HG03354 (cell line): ENCODE data around the gene CIAO2B.
"Not testable (repeated sequence)": the region's sequence is repeated elsewhere in the genome, so short reads cannot be mapped to it uniquely, and the experiment has no call there.

Experiments used
- ATAC-seq: cut with Tn5 transposase; IDR thresholded peaks from one replicate; pipeline ENCODE4 v1.9.1; 2021; ENCODE audit warnings: mild to moderate bottlenecking; ENCODE audit not compliant: unreplicated experiment, poor library complexity, severe bottlenecking

Gene CIAO2B

DNA sequence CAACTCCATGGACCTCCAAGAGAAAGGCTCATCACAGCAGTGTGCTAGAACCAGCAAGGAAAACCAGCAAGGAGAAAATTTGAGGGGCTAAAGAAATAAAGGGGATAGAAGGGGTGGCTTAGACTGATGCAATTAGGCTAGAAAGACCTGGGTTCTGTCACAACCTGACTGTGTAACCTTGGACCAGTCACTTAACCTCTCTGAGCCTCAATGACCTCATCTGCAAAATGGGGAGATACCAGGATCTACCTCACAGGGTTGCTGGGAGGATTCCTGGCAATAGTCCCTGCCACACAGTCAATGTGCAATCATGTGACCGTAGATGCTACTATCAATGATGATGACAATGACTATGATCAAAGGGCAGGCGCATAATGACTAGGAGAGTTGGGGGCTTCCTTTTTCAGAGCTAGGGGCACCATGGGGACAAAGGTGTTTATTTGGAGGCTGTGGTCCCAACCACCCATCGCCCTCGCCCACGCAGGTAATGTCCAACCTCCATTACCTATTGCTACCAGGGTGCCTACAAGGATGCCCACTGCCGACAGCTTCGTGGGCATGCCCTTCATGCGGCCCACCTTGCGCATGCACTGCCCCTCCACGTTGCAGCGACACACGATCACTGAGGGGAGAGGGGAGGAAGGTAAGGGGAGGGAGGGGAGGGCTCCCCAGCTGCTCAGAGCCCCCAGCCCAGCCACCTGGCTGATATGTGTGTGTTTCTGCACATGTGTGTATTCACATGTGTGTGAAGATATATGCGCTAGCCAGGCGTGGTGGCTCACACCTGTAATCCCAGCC, 25.2 kb downstream of the CIAO2B start:
- ATAC-seq, result no peak

DNA sequence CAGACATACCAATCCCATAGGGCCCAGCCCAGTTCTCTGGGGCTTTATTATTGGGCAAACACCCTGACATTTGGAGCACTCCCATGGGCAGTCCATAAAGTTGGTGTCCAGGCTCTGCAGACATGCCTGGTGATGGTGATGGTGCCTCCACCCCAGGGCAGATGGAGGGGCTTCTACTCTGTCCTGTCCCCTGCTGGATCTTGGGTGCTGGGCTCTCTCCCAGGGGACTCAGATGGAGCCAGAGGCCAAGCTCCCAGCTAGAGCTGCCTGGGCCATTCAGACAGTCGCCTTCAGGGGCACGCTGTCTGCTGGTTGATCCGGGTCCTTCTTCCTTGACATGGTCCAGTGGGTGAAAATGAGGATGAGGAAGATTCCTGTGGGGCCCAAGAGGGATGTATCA, 26.1 kb downstream of the CIAO2B start:
- ATAC-seq, result no peak

DNA sequence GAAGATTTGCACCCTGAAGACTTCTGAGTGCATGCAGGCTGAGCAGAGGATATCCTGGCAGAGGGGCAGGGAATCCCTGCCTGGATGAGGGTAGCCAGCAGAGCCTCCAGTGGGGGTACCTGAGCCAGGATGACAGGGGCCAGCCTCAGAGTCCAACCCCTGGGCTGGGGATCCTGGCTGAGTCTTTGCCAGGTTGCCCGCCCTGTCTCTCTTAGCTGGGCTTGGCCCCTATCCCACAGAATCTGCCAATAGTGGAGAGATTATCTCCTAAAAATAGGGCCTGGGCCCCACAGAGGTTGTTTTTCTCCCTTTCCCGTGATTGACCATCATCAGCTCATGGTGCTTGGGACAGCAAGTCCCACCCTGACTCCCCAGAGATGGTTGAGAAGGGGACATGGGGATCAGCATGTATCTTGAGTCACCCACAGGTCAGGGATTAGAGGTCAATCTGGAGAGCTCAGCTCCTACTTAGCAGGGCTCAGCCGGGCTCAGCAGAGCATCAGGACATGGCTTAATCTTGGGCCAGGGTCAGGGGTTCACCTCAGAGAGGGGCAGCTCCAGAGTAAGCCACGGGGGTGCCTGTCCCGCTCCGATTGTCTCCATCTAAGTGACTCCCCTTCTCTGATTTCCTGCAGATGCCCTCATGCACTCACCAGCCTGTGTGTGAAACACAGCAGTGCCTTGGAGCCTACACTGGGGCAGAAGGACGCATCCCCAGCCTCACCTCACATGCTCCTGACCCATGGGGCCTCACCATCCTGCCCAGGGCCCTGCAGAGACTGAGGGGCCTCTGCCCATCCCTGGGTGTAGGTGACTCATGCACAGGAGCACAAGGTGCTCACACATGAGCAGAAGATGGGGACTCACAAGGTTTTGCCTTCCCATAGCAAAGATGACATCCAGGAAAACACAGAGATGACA, 27.0 kb downstream of the CIAO2B start:
- ATAC-seq, result no peak

DNA sequence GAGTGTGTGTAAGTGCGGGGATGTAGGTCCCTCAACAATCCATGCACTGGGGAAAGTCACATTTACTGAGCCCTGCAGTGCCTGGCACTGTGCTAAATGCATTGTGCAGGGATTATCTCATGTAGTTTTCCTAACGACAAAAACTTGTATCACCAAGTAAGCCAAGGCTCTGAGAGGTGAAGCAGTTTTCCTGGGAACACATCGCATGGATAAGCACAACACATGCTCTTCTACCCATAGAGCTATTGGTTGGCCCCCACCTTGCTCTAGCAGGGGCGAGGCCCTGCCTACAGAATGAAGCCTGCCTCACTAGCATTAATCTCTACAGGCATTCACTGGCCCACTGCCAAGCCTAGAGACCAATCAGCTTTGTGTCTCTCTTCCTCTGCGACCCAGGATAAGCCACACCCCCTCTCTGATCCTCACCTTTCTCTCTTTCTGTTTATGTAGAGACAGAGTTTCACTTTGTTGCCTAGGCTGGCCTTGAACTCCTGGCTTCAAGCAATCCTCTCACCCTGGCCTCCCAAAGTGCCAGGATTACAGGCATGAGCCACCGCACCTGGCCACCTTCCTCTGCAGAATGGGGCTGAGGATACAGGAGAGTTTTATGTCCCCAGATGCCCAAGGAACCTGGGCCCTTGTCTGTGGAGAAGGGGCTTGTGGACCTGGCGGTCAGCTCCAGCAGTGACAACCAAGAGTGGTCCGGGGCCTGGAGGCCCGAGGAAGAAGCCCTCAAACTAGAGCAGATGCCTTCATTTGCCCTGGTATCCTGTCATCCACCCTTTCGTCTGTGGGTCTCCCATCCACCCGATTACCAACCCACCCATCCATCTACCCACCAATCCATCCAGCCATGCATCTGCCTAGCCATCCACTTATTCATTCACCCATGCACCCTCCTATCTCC, 28.3 kb downstream of the CIAO2B start:
- no peak for ATAC-seq

DNA sequence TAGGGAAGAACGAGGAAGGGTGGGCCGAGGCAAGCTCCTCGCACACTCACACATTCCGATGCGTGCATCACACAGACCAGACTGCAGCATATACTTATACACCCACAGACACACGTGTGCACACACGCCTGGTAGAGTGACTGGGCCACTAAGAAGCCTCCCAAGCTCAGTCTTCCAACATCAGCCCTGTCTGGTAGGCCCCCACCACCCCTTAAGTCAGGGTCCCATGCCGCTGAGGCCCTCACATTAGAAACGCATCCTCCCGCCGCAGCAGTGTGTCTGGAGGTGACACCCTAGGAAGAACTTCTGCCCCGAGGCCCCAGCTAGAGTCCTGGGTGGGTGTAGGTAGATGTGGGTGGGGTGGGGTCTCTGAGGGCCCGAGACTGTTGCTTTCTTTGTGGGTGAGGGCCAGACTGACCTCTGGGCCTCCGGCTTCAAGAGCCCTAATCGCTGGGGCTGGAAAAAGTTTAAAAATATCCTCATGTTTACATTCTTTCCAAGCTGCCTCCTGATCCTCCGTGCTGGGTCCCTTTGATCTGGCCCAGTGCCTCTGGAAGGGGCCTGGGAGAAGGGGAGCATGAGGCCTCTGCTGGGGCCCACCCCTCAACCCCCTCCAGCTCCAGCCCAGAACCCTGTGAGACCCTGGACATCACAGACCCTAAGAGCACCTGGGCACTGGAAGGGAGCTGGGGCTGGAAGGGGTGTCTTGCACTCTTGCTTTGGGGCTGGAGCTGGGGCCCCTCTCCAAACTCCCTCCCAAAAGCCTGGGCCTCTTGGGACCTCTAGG, 29.2 kb downstream of the CIAO2B start:
- no peak for ATAC-seq

DNA sequence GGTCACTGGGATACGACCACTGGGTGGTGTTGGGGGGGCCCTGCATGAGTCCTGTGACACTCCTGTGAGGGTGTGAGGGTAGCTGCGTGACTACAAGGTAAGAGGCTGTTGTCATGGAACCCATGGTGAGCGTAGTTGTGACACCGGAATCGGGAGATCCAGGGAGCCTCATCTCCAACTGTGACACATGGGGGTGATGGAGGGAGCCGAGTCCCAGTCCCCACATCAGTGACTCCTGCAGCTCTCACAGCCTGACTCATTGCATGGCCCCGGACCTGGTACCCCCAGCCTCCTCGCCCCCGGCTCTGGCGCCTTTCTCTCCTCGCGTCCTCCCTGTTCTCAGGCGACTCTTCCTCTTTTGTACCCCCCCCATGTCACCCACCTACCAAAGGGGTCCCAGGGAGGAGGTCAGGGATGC, 29.8 kb downstream of the CIAO2B start:
- ATAC-seq, result no peak

DNA sequence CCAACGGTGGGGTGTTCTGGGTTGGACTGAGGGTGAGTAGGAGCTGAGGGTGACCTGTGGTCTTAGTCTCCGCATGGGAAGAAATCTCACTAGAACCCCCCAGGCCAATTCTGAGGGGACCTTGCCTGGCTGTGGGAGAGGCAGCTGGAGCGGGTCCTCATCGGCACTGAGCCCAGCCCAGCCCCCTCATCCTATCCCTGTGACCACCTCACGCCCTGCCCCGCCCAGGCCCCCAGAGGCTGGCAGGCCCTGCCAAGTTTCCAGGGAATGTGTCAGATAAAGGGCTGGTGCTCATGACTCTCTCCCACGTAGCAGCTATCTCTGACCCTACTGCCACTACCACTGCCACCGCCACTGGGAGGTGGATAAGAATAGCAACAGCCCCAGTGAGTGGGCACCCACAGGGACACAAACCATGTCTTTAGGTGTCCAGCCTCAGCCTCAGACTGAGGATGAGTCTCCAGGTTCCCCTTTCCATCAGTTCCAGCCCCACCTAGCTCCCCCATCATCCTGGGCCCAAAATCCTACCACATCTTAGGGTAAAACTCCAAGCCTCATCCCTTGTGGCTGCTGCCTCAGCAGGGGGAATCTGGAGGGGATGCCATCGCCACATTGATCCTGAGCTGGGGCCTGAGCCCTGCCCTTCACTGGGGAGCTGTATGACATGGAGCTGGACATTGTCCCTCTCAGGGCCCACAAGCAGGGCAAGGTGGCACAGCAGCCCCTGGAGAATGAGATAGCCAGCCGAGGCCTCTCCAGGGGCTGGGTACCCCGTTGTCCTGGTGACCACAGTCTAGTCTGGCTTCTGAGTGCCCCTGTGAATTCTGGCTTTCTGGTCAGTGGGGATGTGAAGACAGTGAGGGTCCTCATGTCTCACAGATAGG, 30.4 kb downstream of the CIAO2B start:
- no peak for ATAC-seq

DNA sequence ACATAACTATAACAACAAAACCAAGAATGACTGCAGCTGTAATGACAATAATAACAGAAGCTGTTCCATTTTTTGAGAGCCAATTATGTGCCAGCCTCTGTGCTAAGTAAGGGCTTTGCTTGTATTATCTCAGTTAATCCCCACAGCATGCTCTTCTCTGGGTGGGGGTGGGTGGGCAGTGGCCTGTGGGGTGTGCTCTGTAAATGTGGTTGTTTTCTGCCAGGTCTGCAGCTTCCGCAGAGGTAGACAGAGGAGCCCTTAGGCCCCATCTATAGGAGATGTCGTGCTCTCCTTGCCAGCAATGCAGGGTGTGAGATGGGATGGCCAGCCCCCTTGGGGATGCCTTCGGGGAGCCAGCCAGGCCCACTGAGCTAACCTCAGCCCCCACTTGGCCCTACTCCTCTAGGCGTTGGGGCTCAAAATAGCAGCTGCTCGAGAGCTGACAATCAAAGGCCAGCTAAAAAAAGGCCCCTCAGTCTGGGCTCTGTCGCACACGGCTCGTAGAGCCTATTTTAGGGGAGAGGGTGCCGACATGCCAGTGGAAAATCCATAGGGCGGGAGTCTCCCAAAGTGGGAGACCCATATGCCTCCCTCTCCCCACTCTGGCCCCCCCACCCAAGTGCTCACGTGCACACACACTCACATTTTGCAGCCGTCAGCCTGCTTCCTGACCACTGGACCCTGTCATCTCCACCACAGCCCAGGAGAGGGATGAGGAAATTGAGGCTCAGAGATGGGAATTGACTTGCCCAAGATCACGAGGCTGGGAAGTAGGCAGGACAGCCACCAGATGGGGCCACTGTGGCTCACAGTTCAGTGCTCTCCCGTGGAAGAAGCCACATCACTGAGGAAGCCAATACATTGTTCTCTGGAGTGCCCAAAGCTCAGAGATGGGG, 31.3 kb downstream of the CIAO2B start:
- ATAC-seq, result no peak

DNA sequence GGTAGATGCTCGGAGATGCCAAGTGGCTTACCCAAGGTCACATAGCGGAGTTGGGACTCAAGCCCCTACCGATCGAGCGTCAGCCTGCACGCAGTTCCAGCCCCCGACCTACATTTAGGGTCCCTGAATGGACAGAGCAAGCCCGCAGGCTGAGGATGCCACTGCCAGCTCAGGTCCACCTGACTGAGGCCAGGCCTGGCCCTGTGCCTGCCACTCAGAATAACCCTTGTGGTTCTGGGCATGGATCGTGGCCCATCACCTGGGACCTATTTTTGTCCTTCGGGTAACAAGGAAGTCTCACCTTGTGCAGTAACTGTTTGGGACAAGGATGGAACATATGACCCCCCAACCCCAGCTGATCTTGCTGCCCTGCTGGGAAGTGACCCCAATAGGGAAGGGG, 32.6 kb downstream of the CIAO2B start:
- no peak for ATAC-seq

DNA sequence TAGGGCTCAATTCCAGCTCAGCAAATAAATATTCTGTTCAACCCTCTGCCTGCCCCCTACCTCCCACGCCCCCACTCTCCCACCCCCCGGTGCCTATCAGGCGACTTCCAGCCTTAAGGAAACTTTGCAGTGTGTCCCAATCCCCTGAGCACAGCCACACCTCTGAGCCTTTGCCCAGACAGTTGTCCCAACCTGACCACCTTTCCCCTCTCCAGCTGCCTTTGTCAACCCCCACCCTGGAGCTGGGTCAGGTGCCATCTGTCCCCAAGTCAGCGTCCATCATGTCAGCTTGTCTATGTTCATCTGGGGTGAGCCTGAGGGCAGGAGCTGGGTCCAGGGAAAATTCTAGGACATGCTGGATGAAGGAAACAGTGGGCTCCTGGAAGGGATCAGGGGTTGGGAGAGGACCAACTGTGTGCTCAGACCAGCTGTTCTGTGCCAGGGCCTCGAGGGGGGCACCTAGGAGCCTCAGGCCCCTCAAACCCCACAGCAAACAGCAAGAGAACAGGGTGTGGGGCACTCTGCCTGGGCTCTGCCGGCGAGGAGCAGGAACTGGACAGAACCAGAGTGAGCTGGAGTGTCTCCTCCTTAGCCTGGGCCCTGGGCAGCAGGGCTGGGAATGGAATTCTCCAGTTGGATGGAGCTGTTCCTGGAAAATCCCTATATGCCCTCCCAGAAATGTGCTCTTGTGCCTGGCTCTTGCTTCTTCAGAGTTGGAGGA, 33.3 kb downstream of the CIAO2B start:
- no peak for ATAC-seq

DNA sequence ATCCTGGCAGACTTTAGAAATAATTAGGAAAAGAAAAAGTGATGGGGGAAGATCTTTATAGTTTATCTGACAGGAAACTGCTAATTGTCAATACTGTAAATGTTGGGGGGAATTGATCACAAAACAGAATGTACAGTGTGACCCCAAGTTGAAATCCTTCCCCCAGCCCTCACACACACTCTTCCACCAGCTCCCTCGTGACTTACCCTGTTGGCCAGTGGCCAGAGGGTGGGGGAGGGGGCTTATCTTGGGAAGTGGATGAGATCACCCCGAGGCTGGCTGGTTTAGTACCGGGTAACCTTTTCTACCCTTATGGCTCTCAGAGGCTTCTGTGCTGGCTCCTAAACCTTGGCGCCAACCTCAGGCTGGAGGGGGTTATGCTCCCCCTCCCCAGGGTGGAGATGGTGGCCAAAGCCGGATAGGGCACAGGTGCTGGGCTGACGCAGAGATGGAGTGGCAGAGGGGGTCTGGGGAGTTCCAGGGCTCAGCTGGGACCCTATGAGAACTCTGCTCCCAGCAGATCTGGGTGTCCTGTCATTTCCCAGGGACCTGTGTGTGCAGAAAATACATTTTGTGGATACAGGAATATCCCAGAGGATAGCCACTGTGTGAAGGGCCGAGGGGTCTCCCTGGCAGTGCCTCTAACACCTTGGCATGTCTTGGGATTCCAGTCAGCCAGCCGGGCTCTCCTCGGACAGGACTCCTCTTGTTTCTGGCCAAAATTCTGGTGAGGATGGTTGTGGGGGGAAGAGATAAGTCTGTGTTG, 34.1 kb downstream of the CIAO2B start:
- no peak for ATAC-seq

DNA sequence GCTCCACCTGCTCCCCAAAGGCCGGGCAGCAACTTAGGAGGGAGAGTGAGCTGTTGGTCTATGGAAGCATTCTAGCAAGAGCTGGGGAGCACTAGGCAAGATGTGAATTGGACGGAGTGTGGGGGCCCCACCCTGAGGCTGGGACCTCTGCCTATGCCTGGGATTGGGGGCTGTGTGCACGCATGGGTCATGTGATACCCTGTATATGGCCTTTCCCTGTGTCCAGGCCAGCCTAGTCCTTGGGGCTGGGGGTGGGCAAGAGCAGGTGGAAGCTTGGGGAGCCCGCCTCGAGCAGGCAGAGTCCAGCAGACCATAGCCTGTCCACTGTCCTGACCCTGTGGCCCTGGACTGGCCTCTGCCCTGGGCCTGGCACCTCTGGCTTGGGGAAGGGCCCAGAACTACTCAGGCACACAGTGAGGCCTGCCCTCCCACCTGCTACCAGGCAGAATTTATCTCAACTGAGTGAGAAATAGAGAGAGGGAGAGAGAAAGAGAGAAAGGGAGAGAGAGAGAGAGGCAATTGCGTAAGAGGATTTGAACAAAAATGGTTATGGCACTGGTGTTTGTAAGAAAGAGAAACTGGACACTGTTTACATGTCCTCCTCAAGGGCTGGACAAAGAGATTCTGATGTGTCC, 34.8 kb downstream of the CIAO2B start:
- no peak for ATAC-seq

DNA sequence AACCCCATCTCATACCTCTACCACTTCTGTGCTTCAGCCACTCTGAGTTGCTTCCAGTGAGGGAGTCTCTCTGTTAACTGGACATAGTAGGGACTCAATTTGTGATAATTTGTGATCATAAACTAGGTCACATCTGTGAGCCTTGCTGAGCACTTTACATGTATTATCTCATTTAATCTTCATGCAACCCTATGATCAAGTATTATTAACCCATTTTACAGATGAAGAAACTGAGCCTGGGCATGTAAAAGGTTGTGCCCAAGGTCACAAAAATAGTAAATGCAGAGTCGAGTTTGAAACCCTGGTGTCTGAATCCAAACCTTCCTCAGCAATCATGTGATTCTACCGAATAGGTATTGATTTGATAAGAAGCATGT, 35.3 kb downstream of the CIAO2B start:
- no peak for ATAC-seq

DNA sequence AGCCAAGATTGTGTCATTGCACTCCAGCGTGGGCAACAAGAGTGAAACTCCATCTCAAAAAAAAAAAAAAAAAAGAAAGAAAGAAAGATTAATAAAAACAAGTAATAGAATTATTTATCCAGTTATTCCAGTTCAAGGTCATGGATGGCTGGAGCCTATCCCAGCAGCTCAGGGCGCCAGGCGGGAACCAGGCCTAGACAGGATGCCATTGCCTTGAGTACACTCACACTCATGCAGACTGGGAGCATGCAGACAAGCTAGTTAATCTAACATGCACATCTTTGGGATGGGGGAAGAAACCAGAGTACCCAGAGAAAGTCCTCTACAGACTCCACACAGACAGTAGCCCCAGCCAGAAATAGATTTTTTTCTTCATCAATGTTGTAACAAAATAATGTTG, 36.0 kb downstream of the CIAO2B start:
- ATAC-seq, result no peak

DNA sequence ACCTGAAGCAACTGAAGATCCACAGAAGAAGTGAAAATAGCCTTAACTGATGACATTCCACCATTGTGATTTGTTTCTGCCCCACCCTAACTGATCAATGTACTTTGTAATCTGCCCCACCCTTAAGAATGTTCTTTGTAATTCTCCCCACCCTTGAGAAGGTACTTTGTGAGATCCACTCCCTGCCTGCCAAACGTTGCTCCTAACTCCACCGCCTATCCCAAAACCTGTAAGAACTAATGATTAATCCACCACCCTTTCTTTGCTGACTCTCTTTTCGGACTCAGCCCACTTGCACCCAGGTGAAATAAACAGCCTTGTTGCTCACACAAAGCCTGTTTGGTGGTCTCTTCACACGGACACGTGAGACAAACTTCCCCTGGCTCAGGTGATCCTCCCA, 37.5 kb downstream of the CIAO2B start:
- ATAC-seq, result not testable (repeated sequence)

DNA sequence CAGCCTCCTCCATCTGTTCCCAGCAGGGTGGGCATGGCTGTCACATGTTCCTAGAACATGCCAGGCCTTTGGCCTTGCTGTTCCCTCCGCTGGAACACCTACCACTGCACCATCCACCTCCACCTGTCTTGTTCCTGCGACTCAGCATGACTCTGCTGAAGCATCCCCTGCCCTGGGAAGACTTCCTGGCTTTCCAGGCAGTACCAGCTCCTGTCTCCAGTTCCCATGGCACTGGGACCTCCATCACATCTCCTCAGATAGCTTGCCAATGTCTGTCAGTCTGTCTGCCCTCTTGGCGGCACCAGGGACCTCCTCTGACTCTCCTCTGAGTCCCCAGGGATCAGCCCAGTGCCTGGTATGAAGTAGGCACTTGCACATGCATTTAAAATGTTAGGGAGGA, 38.2 kb downstream of the CIAO2B start:
- ATAC-seq, result no peak
